ENCODE data around the gene AGAP1. TPM values are rescaled to one million over a fixed set of nuclear protein-coding genes. Genes with fewer than 3 reads are reported as not detected.

The AGAP1 gene
- total RNA-seq, 1 donor from 2014 or later, result 36.2 TPM

GRCh38 chr2:235870515-235870914 lies 376.7 kb downstream of the AGAP1 start:
- H3K4me3 ChIP-seq, result no peak overlapping the region
- H3K4me1 ChIP-seq, result no peaks in the 10 kb centered on the region
- no peaks in the 10 kb centered on the region for H3K36me3 ChIP-seq
- intact Hi-C loops (cut with DNase I), result no loop called here
- no peak for ATAC-seq
- H3K27me3 ChIP-seq (ENCODE audit: low read depth), result no peaks in the 10 kb centered on the region
- H3K9me3 ChIP-seq, result peaks cover 13% of the 10 kb centered on the region
- no peak for TF ChIP-seq CTCF (IDR thresholded peaks at IDR 0.05)
- H3K27ac ChIP-seq, result no peak overlapping the region
- DNase-seq, result no peak

DNA sequence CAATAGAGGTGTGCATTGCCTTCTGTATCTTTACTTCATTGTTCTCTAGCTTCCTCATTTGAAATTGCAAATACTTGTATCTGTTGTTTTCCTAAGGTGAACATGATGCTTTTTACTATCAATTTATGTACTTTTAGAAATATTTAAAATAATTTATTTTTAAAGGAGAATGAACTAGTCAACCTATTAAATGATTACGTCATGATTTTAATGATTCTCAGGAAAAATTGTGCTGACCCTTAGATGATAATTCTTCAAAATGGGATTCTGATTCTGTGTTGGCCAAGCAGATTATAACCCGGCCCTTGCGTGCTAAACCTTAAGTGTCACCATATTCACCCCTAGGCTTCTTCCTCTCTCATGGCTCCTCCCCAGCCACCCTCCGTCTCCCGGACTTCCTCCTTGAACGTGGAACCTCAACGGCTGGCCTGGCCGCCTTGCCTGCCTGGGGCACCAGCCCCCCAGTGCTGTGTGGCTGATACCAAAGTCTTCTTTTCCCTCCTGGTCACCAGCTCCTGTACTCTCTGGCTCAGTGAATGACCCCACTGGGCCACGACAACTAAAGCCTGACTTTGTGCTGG lies 382.3 kb downstream of the AGAP1 start:
- ATAC-seq, result no peak
- Histone ChIP-seq H3K27ac (no peak overlapping the region), H3K4me3 (no peak overlapping the region), H3K36me3 (no peaks in the 10 kb centered on the region), H3K9me3 (no peaks in the 10 kb centered on the region), H3K27me3 (ENCODE audit: low read depth) (no peaks in the 10 kb centered on the region), H3K4me1 (no peaks in the 10 kb centered on the region)
- DNase-seq, result no peak
- intact Hi-C loops (cut with DNase I), result no loop called here
- no peak for TF ChIP-seq CTCF (IDR thresholded peaks at IDR 0.05)

DNA sequence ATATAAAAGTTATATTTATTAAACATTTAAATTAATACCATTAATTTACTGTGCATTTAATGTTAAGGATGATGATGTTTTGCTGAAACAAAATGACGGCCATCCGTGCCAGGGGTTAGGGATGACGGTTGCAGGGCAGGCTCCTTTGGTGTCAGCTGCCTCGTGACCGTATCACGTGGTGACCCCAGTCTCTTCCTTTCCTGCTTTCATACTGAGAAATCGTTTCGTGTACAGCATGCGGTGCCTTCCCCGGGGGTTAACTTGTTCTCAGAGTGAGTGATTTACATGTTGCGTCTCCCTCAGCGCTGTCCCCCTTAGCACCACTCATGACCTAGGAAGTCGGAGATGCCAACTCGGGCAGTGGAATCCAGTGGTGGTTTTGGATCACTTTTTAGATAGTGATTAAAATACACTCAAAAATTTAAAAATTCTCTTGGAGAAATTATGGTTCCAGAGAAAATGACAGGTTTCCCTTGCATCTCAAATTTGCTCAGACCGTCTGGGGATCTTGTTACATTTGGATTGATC lies 383.5 kb downstream of the AGAP1 start:
- TF ChIP-seq CTCF (IDR thresholded peaks at IDR 0.05), result no peak
- intact Hi-C loops (cut with DNase I), result no loop called here

DNA sequence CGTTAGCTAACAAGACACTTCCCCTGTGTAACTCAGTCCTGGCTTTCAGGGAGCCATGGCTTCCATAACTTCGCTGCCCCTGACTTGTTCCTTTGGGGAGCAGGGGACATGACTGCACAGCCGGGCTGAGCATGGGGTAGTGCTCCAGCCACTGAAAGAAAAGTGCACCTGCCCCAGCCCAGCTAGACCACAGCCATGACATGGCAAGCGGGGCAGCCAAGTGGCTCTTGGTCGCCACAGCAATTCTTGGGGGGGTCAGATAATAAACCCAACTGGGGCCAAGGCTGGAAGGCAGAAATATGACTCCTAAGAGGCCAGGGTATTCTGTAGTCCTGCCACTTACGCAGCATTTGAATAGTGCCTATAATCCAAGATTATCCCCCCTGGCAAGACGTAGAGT lies 385.3 kb downstream of the AGAP1 start:
- DNase-seq (no peak), ATAC-seq (no peak)
- H3K4me1 ChIP-seq, result no peaks in the 10 kb centered on the region
- H3K36me3 ChIP-seq, result peaks cover 5% of the 10 kb centered on the region
- H3K27ac ChIP-seq, result no peak overlapping the region
- H3K4me3 ChIP-seq, result no peak overlapping the region
- H3K27me3 ChIP-seq (ENCODE audit: low read depth), result no peaks in the 10 kb centered on the region
- intact Hi-C loops (cut with DNase I), result no loop called here
- no peaks in the 10 kb centered on the region for H3K9me3 ChIP-seq
- no peak for TF ChIP-seq CTCF (IDR thresholded peaks at IDR 0.05)

More for the DNA sequence above, 383.5 kb downstream of the AGAP1 start:
- no peak for ATAC-seq
- DNase-seq, result no peak
- no peaks in the 10 kb centered on the region for H3K4me1 ChIP-seq
- no peak overlapping the region for H3K27ac ChIP-seq
- no peaks in the 10 kb centered on the region for H3K9me3 ChIP-seq
- no peaks in the 10 kb centered on the region for H3K36me3 ChIP-seq
- no peaks in the 10 kb centered on the region for H3K27me3 ChIP-seq (ENCODE audit: low read depth)
- H3K4me3 ChIP-seq, result no peak overlapping the region

GRCh38 chr2:235883675-235884074 lies 389.8 kb downstream of the AGAP1 start:
- no peak overlapping the region for H3K27ac ChIP-seq
- intact Hi-C loops (cut with DNase I), result no loop called here
- ATAC-seq (no peak), DNase-seq (no peak)
- H3K36me3 ChIP-seq, result peaks cover 13% of the 10 kb centered on the region
- H3K4me3 ChIP-seq, result no peak overlapping the region
- H3K4me1 ChIP-seq, result no peaks in the 10 kb centered on the region
- no peak for TF ChIP-seq CTCF (IDR thresholded peaks at IDR 0.05)
- no peaks in the 10 kb centered on the region for H3K27me3 ChIP-seq (ENCODE audit: low read depth)
- no peaks in the 10 kb centered on the region for H3K9me3 ChIP-seq

Data from lower lobe of right lung (tissue), 2 donors.